Heart left ventricle (tissue), 16 donors: ENCODE measurements around the gene ANKRD35. TPM values are rescaled to one million over a fixed set of nuclear protein-coding genes. Genes with fewer than 3 reads are reported as not detected.

Experiments used
- ATAC-seq, 4 donors: fragments of 200-7000 bp; cut with Tn5 transposase; one replicate each; pipeline ENCODE4 v1.9.1; 2020 to 2022; ENCODE audit warnings: moderate library complexity in 4 of 4, mild to moderate bottlenecking in 3 of 4, moderate number of reproducible peaks in 1 of 4
- DNase-seq, 5 donors: peaks; one replicate each; pipeline ENCODE4 v3.0.0-alpha.2; 2020
- H3K27ac ChIP-seq, 12 donors: fragments of 200-600 bp; sonication (generic) in 4 of 12; one replicate each; pipeline versions ENCODE4 v1.5.0 to v1.8.0; 2016 to 2022; ENCODE audit warnings: mild to moderate bottlenecking in 2 of 12
- H3K27me3 ChIP-seq, 9 donors: fragments of 200-600 bp; sonication (generic) in 2 of 9; one replicate each; pipeline versions ENCODE4 v1.5.1 to v1.8.0; 2016 to 2022; ENCODE audit warnings: mild to moderate bottlenecking in 3 of 9
- H3K36me3 ChIP-seq, 9 donors: fragments of 200-600 bp; sonication (generic) in 2 of 9; one replicate each; pipeline versions ENCODE4 v1.5.0 to v1.8.0; 2018 to 2022; ENCODE audit warnings: mild to moderate bottlenecking in 2 of 9
- H3K4me1 ChIP-seq, 12 donors: fragments of 200-600 bp; sonication (generic) in 4 of 12; one replicate each; pipeline versions ENCODE4 v1.5.0 to v1.8.0; 2016 to 2022; ENCODE audit warnings: mild to moderate bottlenecking in 3 of 12
- H3K4me3 ChIP-seq, 12 donors: fragments of 200-600 bp; sonication (generic) in 4 of 12; one replicate each; pipeline versions ENCODE4 v1.5.0 to v1.8.0; 2017 to 2022; ENCODE audit warnings: mild to moderate bottlenecking in 9 of 12, moderate library complexity in 4 of 12
- H3K9me3 ChIP-seq, 12 donors: fragments of 200-600 bp; sonication (generic) in 4 of 12; one replicate each; pipeline versions ENCODE4 v1.5.0 to v1.8.0; 2016 to 2022; ENCODE audit warnings: mild to moderate bottlenecking in 1 of 12
- CTCF ChIP-seq, 12 donors: fragments of 200-600 bp; sonication (generic) in 4 of 12; IDR thresholded peaks; one replicate each; pipeline versions ENCODE4 v1.5.0 to v1.8.0; 2018 to 2022; ENCODE audit warnings: antibody characterized with exemption in 12 of 12, mild to moderate bottlenecking in 5 of 12
- POLR2A ChIP-seq, 2 donors: fragments of 450-650 bp; IDR thresholded peaks; one replicate each; pipeline ENCODE4 v1.6.1; 2017; ENCODE audit warnings: antibody characterized with exemption in 2 of 2, mild to moderate bottlenecking in 2 of 2, moderate library complexity in 2 of 2
- WGBS, 4 donors: extraction: QIAGEN DNeasy Blood & Tissue Kit in 2 of 4; methylation state at CpG; one replicate each; pipeline versions ENCODE4 v1.1.5 to v1.1.7; 2013 to 2018; 5-methylcytosine and 5-hydroxymethylcytosine counted together
- intact Hi-C, 10 donors: fragments of 100-400 bp; cut with DNase I; formaldehyde crosslinking; loops; one replicate each; pipeline versions ENCODE4 v1.11.1 to v1.14.2; 2022
- polyA plus RNA-seq, 2 donors: library from polyadenylated mRNA; stranded (reverse); fragments of 200-250 nt; gene quantifications; one replicate each; pipeline ENCODE4 v1.2.3, GENCODE V29; 2013
- total RNA-seq, 9 donors: library from RNA; depleted of rRNA in 2 of 9; stranded (reverse); fragments of >200 nt in 2 of 9; fragmentation: NEBNext Ultra II Directional in 3 of 9; extraction: Animal tissue kit (Norgen Biotek cat#: 25700) in 3 of 9; gene quantifications; one replicate each; pipeline versions ENCODE4 v1.1.0 to v1.2.4, GENCODE V29; 2016 to 2023
- donor health status: ischemic (EF 13 %, LVEDD 7.1; RV severe dilation, severe dysfunction).
- donor health status: healthy with polysubstance abuse.
- donor health status: DM: no; HTN: yes; CAD: no.
- donor health status: DM: no; HTN: no; CAD: no.
- donor health status: ischemic (EF 25% LVEDD 6.9; RV normal size, moderate dysfunction).
- donor health status: ischemic (EF 25% LVEDD 5.7; RV mildly dilated, moderate dysfunction).
- donor health status: healthy.
- donor health status: DM: yes; HTN: yes; CAD: no.
- donor health status: ischemic (EF 35%, LVEDD 5.7; RV mildly dilated, moderate dysfunction).
- donor health status: nonischemic (EF 11% LVEDD 7.7; RV severe dilation, severe dysfunction).
- donor health status: DM: yes; HTN: yes; CAD: no.
- donor health status: PGD.
- donor health status: ischemic (EF 29% LVEDD 5.4; RV normal size, mild dysfunction).
- donor health status: nonischemic (EF 23%, LVEDD 6.1; RV moderate dilation, normal function).

Gene ANKRD35
- total and polyA plus RNA-seq, 11 donors = 0.29 to 1.5 (median 0.51) TPM

- Histone ChIP-seq H3K27ac (no peak overlapping the region), H3K4me3 (peak overlapping the region in 1 of 12 donors; percentile 8), H3K36me3 (peaks cover 0 to 58% (median 51%) of the 10 kb centered on the region in 9 donors), H3K9me3 (no peaks in the 10 kb centered on the region), H3K4me1 (peaks cover 5 to 29% (median 22%) of the 10 kb centered on the region in 12 donors), H3K27me3 (no peaks in the 10 kb centered on the region)
- whole genome bisulfite sequencing, 4 donors = 71 to 79% (median 78%) methylated on average over 5 of the region's 5 CpGs
- no peak for ATAC-seq
- TF ChIP-seq CTCF (IDR thresholded peaks at IDR 0.05) (no peak), POLR2A (IDR thresholded peaks at IDR 0.05) (no peak)
- intact Hi-C loops = loop anchor here in 6 of 10 donors (5.0 kb wide), 2 partner anchors 41 to 69 kb away; partner anchors contain the start of genes LIX1L (in 5 of the 6) and NUDT17 (in 2 of the 6)
- no peak for DNase-seq
Measured at GRCh38 chr1:145916745-145917144, 31.1 kb upstream of the ANKRD35 start.

- Histone ChIP-seq H3K36me3 (peaks cover 0 to 66% (median 62%) of the 10 kb centered on the region in 9 donors), H3K4me1 (peaks cover 0 to 34% (median 23%) of the 10 kb centered on the region in 12 donors), H3K9me3 (no peaks in the 10 kb centered on the region), H3K4me3 (no peak overlapping the region), H3K27ac (no peak overlapping the region), H3K27me3 (no peaks in the 10 kb centered on the region)
- DNase-seq (no peak), ATAC-seq (no peak)
- intact Hi-C loops = loop anchor here in 5 of 10 donors (5.0 kb wide), 3 partner anchors 55 to 100 kb away; partner anchors contain the start of genes NUDT17 (in 4 of the 5) and PIAS3 (in 1 of the 5)
- WGBS, 4 donors = 72 to 80% (median 78%) methylated on average over 11 of the region's 11 CpGs
- TF ChIP-seq POLR2A (IDR thresholded peaks at IDR 0.05) (no peak), CTCF (IDR thresholded peaks at IDR 0.05) (no peak)
Measured at GRCh38 chr1:145912128-145912641, 26.5 kb upstream of the ANKRD35 start.

- ATAC-seq (no peak), DNase-seq (no peak)
- no peaks in the 10 kb centered on the region for H3K27me3 ChIP-seq
- H3K4me3 ChIP-seq = no peak overlapping the region
- peak overlapping the region in 7 of 12 donors; percentile 16 to 69 (median 57) for H3K27ac ChIP-seq
- H3K9me3 ChIP-seq = no peaks in the 10 kb centered on the region
- H3K4me1 ChIP-seq = peaks cover 0 to 28% (median 19%) of the 10 kb centered on the region in 12 donors
- 24 to 64% (median 59%) methylated on average over 1 of the region's 1 CpG for WGBS, 4 donors
- TF ChIP-seq POLR2A (IDR thresholded peaks at IDR 0.05) (no peak), CTCF (IDR thresholded peaks at IDR 0.05) (no peak)
- peaks cover 0 to 32% (median 29%) of the 10 kb centered on the region in 9 donors for H3K36me3 ChIP-seq
- intact Hi-C loops = loop anchor here in 3 of 10 donors (2.0 to 5.0 kb wide), 2 partner anchors 16 to 51 kb away; partner anchors contain the start of gene PIAS3 (in 1 of the 3)
Measured at GRCh38 chr1:145908653-145909052, 23.0 kb upstream of the ANKRD35 start.

- Histone ChIP-seq H3K27ac (peak overlapping the region in 11 of 12 donors; percentile 14 to 69 (median 41)), H3K9me3 (no peaks in the 10 kb centered on the region), H3K27me3 (no peaks in the 10 kb centered on the region), H3K36me3 (peaks cover 0 to 19% (median 16%) of the 10 kb centered on the region in 9 donors), H3K4me3 (no peak overlapping the region), H3K4me1 (peaks cover 0 to 28% (median 19%) of the 10 kb centered on the region in 12 donors)
- TF ChIP-seq CTCF (IDR thresholded peaks at IDR 0.05) (no peak), POLR2A (IDR thresholded peaks at IDR 0.05) (no peak)
- ATAC-seq (peak; percentile 40 to 82 (median 54)), DNase-seq (no peak)
- WGBS, 4 donors = 63 to 71% (median 69%) methylated on average over 10 of the region's 10 CpGs
- intact Hi-C loops = loop anchor here in 1 of 10 donors (5.0 kb wide), 1 partner anchor 50 kb away; the partner anchor contains the start of gene PIAS3
Measured at GRCh38 chr1:145906954-145907753, 21.5 kb upstream of the ANKRD35 start.
